H1 (cell line): ENCODE results near the gene ZNF775. TPM values are rescaled to one million over a fixed set of nuclear protein-coding genes. Genes with fewer than 3 reads are reported as not detected.

Experiments
- CBX5 ChIP-seq: fragments of 300-800, 300-1000 bp; sonication (generic); IDR thresholded peaks from 2 replicates; pipeline ENCODE4 v1.7.1; 2016; ENCODE audit warnings: antibody characterized with exemption, low read length, low read depth
- EZH2 ChIP-seq: fragments of 200-600 bp; sonication (generic); IDR thresholded peaks from 2 replicates; pipeline ENCODE4 v1.7.1; 2012; ENCODE audit warnings: low read depth, mild to moderate bottlenecking, moderate library complexity, low read length, inconsistent platforms; ENCODE audit not compliant: severe bottlenecking
- NANOG ChIP-seq: IDR thresholded peaks from 2 replicates; pipeline ENCODE4 v1.6.1; 2011; ENCODE audit warnings: low read length, low read depth, mild to moderate bottlenecking, inconsistent platforms; ENCODE audit not compliant: insufficient read depth, poor library complexity, severe bottlenecking
- RFX5 ChIP-seq: IDR thresholded peaks from 2 replicates; pipeline ENCODE4 v1.6.1; 2011; ENCODE audit warnings: low read depth, low read length, improper control_type of control experiment, borderline replicate concordance
- SAP30 ChIP-seq: fragments of 300-600 bp; sonication (generic); IDR thresholded peaks from 2 replicates; pipeline ENCODE4 v1.7.1; 2012; ENCODE audit warnings: low read length, moderate library complexity, mild to moderate bottlenecking, inconsistent platforms; ENCODE audit not compliant: insufficient read depth, insufficient replicate concordance
- TBP ChIP-seq: IDR thresholded peaks from 2 replicates; pipeline ENCODE4 v1.6.1; 2011; ENCODE audit warnings: low read depth, low read length, improper control_type of control experiment
- ZNF274 ChIP-seq: IDR thresholded peaks from 2 replicates; pipeline ENCODE4 v1.7.0; 2012; ENCODE audit warnings: low read length, borderline replicate concordance; ENCODE audit errors: extremely low read depth
- polyA plus RNA-seq, 7 experiments: library from polyadenylated mRNA; depleted of rRNA in 3 of 7; stranded (reverse) in 5 of 7; unstranded in 2 of 7; fragments of >200 nt in 5 of 7; fragments of 200-250 nt in 2 of 7; gene quantifications; 1 replicate in 5 of 7; 2 replicates in 1 of 7; 4 replicates in 1 of 7; pipeline versions ENCODE4 v1.2.1 to v1.2.3, GENCODE V29; 2011 to 2013; ENCODE audit warnings: missing spikeins in 2 of 7, mixed read lengths in 2 of 7
- total RNA-seq: library from RNA; stranded (reverse); fragmentation: NEBNext Ultra II Directional; extraction: Animal tissue kit (Norgen Biotek cat#: 25700); gene quantifications from 2 replicates; pipeline ENCODE4 v1.2.1, GENCODE V29; 2021
- TF ChIP-seq, protein P1 (sequence below): fragments of 300-600 bp; sonication (generic); IDR thresholded peaks from 2 replicates; pipeline ENCODE4 v1.7.1; 2012; ENCODE audit warnings: low read length, moderate library complexity, mild to moderate bottlenecking, inconsistent platforms; ENCODE audit not compliant: insufficient replicate concordance

The ZNF775 gene
- total and polyA plus RNA-seq, 2 of the 8 experiments (the other 6 are each of a cell fraction or from before 2014, with no cell fraction given): 13.6 to 21.5 TPM

DNA sequence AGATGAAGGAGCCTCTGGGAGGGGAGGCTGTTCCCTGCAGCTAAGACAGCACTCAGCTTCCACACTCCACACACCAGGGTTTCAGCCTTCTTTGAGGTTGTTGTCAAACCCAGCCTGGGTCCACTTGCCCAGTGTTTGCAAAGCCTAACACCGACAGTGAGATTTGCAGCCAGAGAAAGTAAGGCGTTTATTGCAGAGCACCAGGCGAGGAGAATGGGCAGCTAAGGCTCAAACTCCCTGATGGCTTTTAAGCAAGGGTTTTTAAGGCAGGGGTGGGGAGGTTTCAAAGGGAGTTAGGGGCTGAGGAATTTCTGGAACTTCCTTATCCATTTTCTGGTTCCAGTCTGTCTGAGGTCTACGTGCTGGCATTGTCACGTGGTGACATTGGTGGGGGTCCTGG, 4.7 kb upstream of the ZNF775 start (continued):
- TF ChIP-seq, protein P1, sequence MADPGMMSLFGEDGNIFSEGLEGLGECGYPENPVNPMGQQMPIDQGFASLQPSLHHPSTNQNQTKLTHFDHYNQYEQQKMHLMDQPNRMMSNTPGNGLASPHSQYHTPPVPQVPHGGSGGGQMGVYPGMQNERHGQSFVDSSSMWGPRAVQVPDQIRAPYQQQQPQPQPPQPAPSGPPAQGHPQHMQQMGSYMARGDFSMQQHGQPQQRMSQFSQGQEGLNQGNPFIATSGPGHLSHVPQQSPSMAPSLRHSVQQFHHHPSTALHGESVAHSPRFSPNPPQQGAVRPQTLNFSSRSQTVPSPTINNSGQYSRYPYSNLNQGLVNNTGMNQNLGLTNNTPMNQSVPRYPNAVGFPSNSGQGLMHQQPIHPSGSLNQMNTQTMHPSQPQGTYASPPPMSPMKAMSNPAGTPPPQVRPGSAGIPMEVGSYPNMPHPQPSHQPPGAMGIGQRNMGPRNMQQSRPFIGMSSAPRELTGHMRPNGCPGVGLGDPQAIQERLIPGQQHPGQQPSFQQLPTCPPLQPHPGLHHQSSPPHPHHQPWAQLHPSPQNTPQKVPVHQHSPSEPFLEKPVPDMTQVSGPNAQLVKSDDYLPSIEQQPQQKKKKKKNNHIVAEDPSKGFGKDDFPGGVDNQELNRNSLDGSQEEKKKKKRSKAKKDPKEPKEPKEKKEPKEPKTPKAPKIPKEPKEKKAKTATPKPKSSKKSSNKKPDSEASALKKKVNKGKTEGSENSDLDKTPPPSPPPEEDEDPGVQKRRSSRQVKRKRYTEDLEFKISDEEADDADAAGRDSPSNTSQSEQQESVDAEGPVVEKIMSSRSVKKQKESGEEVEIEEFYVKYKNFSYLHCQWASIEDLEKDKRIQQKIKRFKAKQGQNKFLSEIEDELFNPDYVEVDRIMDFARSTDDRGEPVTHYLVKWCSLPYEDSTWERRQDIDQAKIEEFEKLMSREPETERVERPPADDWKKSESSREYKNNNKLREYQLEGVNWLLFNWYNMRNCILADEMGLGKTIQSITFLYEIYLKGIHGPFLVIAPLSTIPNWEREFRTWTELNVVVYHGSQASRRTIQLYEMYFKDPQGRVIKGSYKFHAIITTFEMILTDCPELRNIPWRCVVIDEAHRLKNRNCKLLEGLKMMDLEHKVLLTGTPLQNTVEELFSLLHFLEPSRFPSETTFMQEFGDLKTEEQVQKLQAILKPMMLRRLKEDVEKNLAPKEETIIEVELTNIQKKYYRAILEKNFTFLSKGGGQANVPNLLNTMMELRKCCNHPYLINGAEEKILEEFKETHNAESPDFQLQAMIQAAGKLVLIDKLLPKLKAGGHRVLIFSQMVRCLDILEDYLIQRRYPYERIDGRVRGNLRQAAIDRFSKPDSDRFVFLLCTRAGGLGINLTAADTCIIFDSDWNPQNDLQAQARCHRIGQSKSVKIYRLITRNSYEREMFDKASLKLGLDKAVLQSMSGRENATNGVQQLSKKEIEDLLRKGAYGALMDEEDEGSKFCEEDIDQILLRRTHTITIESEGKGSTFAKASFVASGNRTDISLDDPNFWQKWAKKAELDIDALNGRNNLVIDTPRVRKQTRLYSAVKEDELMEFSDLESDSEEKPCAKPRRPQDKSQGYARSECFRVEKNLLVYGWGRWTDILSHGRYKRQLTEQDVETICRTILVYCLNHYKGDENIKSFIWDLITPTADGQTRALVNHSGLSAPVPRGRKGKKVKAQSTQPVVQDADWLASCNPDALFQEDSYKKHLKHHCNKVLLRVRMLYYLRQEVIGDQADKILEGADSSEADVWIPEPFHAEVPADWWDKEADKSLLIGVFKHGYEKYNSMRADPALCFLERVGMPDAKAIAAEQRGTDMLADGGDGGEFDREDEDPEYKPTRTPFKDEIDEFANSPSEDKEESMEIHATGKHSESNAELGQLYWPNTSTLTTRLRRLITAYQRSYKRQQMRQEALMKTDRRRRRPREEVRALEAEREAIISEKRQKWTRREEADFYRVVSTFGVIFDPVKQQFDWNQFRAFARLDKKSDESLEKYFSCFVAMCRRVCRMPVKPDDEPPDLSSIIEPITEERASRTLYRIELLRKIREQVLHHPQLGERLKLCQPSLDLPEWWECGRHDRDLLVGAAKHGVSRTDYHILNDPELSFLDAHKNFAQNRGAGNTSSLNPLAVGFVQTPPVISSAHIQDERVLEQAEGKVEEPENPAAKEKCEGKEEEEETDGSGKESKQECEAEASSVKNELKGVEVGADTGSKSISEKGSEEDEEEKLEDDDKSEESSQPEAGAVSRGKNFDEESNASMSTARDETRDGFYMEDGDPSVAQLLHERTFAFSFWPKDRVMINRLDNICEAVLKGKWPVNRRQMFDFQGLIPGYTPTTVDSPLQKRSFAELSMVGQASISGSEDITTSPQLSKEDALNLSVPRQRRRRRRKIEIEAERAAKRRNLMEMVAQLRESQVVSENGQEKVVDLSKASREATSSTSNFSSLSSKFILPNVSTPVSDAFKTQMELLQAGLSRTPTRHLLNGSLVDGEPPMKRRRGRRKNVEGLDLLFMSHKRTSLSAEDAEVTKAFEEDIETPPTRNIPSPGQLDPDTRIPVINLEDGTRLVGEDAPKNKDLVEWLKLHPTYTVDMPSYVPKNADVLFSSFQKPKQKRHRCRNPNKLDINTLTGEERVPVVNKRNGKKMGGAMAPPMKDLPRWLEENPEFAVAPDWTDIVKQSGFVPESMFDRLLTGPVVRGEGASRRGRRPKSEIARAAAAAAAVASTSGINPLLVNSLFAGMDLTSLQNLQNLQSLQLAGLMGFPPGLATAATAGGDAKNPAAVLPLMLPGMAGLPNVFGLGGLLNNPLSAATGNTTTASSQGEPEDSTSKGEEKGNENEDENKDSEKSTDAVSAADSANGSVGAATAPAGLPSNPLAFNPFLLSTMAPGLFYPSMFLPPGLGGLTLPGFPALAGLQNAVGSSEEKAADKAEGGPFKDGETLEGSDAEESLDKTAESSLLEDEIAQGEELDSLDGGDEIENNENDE: no peak
- TF ChIP-seq SAP30 (no peak), ZNF274 (no peak), TBP (no peak), NANOG (no peak), RFX5 (no peak), CBX5 (no peak), EZH2 (no peak)
